Measurements from ENCODE around the gene ZFP36L1. TPM values are rescaled to one million over a fixed set of nuclear protein-coding genes. Genes with fewer than 3 reads are reported as not detected.
"Not testable (repeated sequence)": the region's sequence is repeated elsewhere in the genome, so short reads cannot be mapped to it uniquely, and the experiment has no call there.

Gene ZFP36L1
- total RNA-seq, 1 experiment from 2014 or later: 69.5 TPM

GRCh38 chr14:68767248-68767645 is 25.6 kb downstream of the ZFP36L1 start:
- H3K4me1 ChIP-seq (ENCODE audit: insufficient read depth, low read length, poor library complexity, severe bottlenecking): no peaks in the 10 kb centered on the region
- intact Hi-C loops (cut with micrococcal nuclease; ENCODE audit: unreplicated experiment): no loop called here
- ChIA-PET POLR2A (ENCODE audit: low non-redundant PET) (no interaction called here), CTCF (no interaction called here)
- no peak for DNase-seq (ENCODE audit: low spot score)
- H3K27ac ChIP-seq (ENCODE audit: low read depth, low read length, poor library complexity, severe bottlenecking): no peak overlapping the region
- no peaks in the 10 kb centered on the region for H3K27me3 ChIP-seq (replicated peaks; ENCODE audit: insufficient read depth, low read depth, low read length, poor library complexity)
- H3K36me3 ChIP-seq (ENCODE audit: insufficient read depth, low read length, poor library complexity, severe bottlenecking): no peaks in the 10 kb centered on the region
- H3K4me3 ChIP-seq (ENCODE audit: low read depth, low read length, poor library complexity, severe bottlenecking): no peak overlapping the region
- no peak for TF ChIP-seq CTCF (conservative IDR thresholded peaks at IDR 0.05; ENCODE audit: low read depth, low read length)
- no peak for TF ChIP-seq EZH2 (IDR thresholded peaks at IDR 0.05; ENCODE audit: borderline replicate concordance, low read depth, low read length, poor library complexity, severe bottlenecking)
- no peaks in the 10 kb centered on the region for H3K9me3 ChIP-seq (ENCODE audit: low read depth, low read length, poor library complexity, severe bottlenecking)
- no TSS peak for BruUV-seq (replicated peaks)

DNA sequence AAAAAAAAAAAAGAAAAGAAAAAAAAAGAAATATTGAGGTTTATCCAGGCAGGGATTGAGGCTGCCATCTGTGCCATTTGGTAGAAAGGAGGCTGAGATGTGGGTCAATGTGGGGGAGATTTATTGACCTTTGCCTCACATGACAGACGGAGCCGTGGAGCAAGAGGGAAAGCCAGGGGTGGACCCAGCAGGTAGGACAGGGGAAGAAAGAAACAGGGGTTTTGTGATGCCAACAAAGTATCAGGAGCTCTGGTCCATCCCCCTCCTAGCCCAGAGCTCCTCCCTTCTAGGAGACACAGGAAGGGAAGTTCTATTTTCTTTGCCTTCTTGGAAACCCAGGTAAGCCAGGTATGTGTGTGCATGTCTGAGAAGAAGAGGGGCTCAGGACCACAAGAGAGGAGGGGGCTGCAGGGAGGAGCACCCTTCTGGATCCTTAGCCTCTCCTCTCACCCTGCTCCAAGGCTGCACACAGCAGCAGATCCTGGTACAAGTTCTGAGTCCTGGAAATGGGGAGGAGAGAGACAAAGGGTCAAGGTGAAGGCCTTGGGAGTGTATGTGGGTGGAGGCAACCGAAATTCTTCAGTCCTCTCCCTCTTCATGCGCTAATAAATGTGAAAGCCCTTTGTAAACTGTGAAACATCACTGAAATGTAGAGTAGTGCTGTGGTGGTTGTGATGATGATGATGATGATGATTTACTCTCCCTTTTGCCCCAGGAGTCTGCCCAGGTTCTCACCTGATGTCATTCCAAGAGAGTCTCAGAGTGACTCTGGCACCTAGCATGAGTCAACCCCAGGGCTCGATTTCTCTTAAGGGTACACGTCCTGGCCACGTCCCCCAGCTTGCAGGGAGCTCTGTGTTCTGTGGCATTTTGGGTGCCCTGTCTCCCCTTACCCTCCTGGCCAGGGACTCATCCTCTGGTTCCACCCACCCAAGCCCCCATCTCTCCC is 26.3 kb downstream of the ZFP36L1 start:
- Histone ChIP-seq H3K4me1 (ENCODE audit: insufficient read depth, low read length, poor library complexity, severe bottlenecking) (no peaks in the 10 kb centered on the region), H3K36me3 (ENCODE audit: insufficient read depth, low read length, poor library complexity, severe bottlenecking) (no peaks in the 10 kb centered on the region), H3K27me3 (replicated peaks; ENCODE audit: insufficient read depth, low read depth, low read length, poor library complexity) (no peaks in the 10 kb centered on the region), H3K9me3 (ENCODE audit: low read depth, low read length, poor library complexity, severe bottlenecking) (no peaks in the 10 kb centered on the region), H3K4me3 (ENCODE audit: low read depth, low read length, poor library complexity, severe bottlenecking) (no peak overlapping the region), H3K27ac (ENCODE audit: low read depth, low read length, poor library complexity, severe bottlenecking) (no peak overlapping the region)
- ChIA-PET POLR2A (ENCODE audit: low non-redundant PET) (no interaction called here), CTCF (no interaction called here)
- no TSS peak for BruUV-seq (replicated peaks)
- no peak for TF ChIP-seq EZH2 (IDR thresholded peaks at IDR 0.05; ENCODE audit: borderline replicate concordance, low read depth, low read length, poor library complexity, severe bottlenecking)
- no peak for TF ChIP-seq CTCF (conservative IDR thresholded peaks at IDR 0.05; ENCODE audit: low read depth, low read length)
- intact Hi-C loops (cut with micrococcal nuclease; ENCODE audit: unreplicated experiment): no loop called here
- no peak for DNase-seq (ENCODE audit: low spot score)

DNA sequence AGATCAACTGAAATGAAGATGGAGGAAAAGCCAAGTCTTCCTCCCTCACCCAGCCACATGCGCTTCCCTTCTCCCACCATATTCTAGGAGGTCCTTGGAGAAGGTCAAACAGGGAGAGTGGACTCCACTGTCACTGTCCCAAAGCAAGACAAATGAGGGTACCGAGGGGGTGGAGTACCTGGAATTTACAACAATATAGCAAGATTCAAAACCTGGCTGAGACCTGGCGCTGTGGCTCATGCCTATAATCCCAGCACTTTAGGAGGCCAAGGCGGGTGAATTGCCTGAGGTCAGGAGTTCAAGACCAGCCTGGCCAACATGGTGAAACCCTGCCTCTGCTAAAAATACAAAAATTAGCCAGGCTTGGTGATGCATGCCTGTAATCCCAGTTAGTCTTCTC is 29.0 kb downstream of the ZFP36L1 start:
- intact Hi-C loops (cut with micrococcal nuclease; ENCODE audit: unreplicated experiment); CTCF ChIA-PET; H3K27me3 ChIP-seq (replicated peaks; ENCODE audit: insufficient read depth, low read depth, low read length, poor library complexity); H3K36me3 ChIP-seq (ENCODE audit: insufficient read depth, low read length, poor library complexity, severe bottlenecking); DNase-seq (ENCODE audit: low spot score); POLR2A ChIA-PET (ENCODE audit: low non-redundant PET); H3K4me1 ChIP-seq (ENCODE audit: insufficient read depth, low read length, poor library complexity, severe bottlenecking); H3K4me3 ChIP-seq (ENCODE audit: low read depth, low read length, poor library complexity, severe bottlenecking); H3K27ac ChIP-seq (ENCODE audit: low read depth, low read length, poor library complexity, severe bottlenecking); BruUV-seq (replicated peaks); H3K9me3 ChIP-seq (ENCODE audit: low read depth, low read length, poor library complexity, severe bottlenecking): not testable (repeated sequence)
